ENCODE results near the gene TWF1.

Gene TWF1

DNA sequence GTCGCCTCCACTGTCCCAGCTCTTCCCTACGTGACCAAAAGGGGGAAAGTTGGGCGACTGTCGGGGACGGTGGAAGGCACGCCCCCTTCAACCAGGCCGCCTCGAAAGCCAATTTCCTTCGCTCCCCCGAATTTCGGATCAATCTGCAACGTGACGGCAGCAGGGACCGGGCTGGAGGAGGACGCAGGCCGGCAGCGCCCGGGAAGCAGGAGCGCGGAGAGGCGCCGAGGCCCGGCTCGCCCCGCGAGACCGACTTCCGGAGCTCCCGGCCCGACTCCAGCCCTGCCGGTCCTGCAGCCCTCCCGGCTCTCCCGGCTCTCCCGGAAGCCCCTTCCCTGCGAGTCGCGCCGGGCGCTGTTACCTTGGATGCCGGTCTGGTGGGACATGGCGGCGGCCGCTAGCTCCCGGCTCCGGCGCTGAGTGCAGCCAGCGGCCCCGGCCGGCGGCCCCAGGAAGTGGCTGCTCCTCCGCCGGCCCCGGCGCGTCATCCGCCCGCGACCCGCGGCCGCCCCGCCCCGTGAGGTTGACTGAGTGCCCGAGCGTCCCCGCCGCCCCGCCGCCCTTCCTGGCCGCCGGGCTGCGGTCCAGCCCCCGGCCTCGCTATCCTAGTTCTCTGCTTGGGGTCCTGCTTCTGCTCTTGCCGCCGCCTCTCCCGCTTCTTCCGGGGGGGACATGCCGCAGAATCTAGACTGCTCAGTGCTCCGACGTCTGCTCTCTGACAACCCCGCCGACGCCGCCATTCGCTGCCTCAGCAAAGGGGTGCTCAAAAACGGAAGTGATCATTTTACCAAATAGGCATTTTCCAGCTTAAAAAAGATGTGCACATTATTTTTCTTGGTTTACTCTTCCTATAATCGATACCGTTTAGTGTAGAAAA is at the start of gene TWF1:
Gene TWF1, minus strand, starts transcription at position 458 of the 877 bp plus-strand sequence. Its CDS starts 72 bp downstream, at position 386.
- peak; percentile 96 for DNase-seq

GRCh38 chr12:43852744-43853143 is 46.6 kb upstream of the TWF1 start:
- no peak for DNase-seq

DNA sequence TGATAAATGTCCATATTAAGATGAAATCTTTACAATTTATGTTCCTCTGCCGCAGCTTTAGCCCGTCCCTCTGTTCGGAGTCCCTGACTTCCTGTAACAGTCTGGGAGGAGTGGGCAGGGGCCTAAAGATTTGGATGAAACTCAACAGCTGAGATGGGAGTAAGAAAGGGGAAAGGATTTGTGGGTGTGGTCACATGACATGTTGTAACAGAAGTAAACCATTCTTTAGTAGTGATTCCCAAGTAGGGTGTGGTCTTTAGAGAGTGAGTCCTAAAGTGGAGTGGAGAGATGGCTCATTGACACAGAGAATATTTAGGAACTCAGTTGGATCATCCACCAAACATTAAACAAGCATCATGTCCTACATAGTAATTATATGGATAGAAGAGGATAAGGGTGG is 42.7 kb upstream of the TWF1 start:
- no peak for DNase-seq

GRCh38 chr12:43848226-43848507 is 42.0 kb upstream of the TWF1 start:
- no peak for DNase-seq

GRCh38 chr12:43847425-43848225 is 41.5 kb upstream of the TWF1 start:
- DNase-seq, result peak; percentile 29

GRCh38 chr12:43842259-43842658 is 36.1 kb upstream of the TWF1 start:
- DNase-seq, result no peak

DNA sequence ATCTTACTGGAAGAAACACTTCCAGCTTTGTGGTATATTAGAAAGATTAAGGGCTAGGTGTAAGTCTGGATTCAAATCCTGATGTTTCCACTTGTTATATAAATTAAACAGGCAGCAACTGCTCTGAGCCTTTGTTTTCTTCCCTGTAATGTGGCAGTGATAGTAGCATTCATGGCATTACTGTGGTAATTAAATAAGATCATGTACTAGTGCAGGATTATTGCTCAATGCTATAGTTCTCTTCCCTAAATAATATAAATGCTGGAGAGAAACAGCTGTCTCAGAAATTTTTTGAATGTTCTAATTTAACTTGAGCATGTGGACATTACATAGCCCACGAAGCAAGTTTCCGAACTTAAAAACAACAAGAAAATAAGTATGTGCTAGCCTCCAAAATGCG is 35.1 kb upstream of the TWF1 start:
- no peak for DNase-seq

DNA sequence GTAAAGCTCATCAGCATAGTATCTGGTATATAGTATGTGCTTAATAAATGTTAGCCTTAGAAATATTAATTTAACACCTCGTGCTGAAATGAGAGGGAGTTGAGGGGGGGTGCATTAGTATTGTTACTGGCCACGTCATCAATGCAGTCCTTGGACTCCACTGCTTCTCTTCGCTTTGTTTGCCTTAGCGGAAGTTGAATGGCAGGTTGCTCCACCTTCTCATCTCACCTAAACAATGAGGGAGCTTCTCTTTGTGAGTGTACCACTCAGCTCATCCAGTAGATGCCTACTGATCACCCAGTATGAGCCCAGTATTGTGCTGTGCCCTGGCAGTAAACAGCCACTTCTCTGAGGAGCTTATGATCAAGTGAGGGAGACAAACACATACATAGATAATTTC is 34.2 kb upstream of the TWF1 start:
- no peak for DNase-seq

DNA sequence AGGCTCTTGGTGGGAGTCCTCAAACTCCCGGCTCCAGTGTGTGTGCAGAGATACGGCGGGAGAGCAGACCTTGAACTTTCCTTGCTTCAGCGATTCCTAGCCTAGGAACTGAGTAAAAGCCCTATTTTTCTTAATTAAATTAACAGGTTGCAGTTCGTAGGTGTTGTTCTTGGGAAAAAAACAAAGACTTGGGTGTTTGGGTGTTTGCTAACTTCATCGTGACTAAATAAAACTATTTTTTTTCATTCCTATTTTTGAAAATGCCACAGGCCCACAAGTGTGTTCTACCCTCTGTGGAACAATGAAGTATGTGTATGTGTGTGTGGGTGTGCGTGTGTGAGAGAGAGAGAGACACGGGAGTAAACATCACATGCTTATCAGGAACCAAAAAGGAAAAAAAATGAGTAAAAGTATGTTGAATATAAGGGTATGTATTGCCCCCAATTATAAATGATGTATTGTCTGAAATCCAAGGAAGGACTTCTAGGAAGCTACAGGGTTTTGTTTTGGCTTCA is 30.4 kb upstream of the TWF1 start:
- DNase-seq, result peak; percentile 80

DNA sequence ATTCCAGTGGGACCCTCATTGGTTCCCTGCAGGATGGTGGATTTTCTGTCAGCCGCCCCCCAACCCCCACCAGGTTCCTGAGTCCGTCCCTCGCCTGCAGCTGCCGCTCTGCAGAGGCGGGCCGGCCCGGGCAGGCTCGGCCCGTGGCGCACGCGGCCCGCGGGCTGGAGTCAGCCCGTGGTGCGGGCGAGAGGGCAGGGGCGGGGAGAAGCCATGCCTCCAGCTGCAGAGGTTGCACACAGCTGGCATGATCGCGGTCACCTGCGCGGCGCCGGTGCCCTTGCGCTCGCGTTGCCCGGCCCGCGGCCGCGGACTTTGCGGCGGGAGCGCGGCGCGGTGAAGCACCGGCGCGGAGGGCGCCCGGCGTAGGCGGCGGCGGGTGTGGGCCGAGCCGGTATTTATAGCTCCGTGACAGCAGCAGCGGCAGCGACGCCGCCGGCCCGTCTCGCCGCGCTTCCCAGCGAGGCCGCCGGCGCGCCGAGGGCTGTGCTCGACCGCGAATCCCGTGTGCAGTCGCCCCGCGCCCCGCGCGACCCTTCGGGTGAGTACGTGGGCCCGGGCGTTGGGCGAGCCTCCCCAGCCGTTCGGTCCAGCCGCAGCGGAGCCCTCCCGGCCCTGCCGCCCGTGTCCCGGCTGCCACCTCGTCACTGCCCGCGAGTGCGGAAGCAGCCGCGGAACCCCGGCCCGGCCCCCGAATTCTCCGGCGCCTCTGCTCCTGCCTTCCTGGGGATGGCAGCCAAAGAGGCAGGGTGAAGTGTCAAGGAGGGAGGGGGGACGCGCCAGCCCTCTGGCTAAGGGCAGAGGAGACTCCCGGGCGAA is 29.7 kb upstream of the TWF1 start, which contains the start of gene TMEM117:
Gene TMEM117, plus strand, starts transcription at position 426 of the 819 bp plus-strand sequence.
- peak; percentile 89 for DNase-seq

GRCh38 chr12:43835264-43835655 is 29.1 kb upstream of the TWF1 start:
- DNase-seq, result no peak

DNA sequence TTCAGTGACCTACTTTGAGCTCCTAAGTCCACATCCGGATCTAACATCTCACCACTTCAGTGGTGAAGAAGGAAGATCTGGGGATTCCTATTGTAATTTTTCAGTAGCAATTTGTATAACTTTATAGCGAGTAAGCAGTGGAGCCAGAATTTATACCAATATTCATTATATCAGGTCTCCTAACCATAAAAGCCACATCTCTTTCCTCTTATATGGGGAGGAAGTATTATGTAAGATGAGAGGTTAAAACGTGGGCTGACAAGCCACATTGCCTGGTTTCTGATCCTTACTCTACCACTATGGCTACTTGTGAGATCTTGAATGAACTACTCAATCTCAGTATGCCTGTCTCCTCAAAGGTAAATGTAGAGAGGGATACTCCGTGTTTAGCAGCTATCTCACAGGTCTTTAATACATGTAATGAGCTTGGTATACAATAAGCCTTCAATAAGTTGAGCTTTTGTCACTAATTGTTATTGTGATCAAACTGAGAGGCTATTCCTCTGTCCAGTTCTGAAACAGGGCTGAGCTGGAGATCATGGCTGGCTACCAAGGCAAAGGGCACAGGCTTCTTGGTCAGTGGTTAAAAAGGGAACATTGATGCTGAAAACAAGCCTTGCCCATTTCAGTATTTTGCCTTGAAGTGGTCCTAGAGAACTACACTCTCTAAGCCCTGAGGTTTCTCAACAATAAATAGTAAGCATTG is 26.5 kb upstream of the TWF1 start:
- no peak for DNase-seq

DNA sequence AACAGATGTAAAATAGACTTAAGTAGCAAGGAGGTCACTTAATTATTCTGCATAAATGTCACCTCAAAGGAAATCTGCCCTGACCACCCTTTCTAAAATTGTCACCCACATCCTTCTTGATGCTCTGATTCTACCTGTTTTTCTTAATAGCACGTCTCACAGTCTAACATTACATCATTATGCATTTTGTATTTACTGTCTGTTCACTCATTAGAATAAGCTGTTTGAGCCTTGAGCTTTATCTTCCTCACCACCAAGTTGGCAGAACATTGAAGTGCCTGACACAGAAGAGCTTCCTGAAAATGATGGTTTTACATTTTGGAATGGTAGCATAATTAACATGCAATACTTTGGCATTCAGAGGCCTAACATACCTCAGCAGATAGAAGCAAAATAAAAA is 21.0 kb upstream of the TWF1 start:
- DNase-seq, result no peak

DNA sequence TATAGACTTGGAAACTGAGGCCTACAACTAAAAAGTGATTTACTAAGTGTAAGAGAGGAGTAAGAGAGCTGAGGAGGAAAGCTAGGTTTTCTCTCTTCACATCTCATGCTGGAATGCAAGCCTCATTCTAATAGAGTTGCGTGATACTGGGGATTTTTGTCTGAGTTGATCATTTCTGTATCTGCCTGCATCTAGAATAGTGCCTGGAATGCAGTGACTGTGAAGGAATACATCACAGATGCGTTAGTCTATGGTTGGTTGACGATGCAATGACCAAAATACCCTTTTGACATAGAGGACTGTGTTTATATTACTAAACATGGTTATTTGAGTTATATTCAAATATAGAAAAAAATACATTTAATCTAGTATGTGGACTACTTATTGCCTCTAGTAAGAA is 20.6 kb upstream of the TWF1 start:
- no peak for DNase-seq

DNA sequence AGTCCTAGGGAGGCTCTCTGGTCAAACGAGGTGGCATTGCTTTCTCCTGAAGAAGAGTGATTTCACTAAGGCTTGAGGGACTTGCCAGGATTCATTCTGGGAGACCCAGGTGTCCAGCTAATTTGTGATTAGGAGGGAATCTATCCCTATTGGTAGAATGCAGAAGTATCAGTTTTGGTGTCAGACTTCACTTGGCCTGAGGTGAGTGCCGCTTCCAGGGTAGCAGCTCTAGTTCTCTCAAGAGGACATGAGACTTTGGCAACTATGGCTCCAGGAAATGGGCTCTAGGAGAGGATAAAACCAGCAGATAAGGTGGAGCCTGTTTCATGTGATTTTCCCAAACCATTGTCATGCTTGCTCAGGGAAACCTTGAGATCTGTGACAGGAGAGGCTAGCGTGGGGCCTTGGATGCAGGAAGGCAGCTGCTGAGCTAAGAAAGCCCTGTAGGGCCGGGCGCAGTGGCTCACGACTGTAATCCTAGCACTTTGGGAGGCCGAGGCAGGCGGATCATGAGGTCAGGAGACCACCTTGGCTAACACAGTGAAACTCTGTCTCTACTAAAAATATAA is 18.2 kb upstream of the TWF1 start:
- no peak for DNase-seq

DNA sequence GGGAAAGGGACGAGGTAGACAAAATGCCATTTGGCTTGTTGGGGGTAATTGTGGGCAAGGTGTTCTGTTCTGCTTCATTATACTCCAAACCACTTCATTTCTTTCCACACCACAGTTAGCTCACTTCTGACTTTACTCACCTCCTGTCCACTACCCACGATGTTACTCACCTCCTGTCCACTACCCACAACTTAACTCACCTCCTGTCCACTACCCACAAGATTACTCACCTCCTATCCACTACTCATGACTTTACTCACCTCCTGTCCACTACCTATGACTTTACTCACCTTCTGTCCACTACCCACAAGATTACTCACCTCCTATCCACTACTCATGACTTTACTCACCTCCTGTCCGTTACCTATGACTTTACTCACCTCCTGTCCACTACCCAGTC is 10.1 kb upstream of the TWF1 start:
- DNase-seq, result no peak

- DNase-seq, result no peak
Observed at GRCh38 chr12:43815416-43815815, 9.3 kb upstream of the TWF1 start.

DNA sequence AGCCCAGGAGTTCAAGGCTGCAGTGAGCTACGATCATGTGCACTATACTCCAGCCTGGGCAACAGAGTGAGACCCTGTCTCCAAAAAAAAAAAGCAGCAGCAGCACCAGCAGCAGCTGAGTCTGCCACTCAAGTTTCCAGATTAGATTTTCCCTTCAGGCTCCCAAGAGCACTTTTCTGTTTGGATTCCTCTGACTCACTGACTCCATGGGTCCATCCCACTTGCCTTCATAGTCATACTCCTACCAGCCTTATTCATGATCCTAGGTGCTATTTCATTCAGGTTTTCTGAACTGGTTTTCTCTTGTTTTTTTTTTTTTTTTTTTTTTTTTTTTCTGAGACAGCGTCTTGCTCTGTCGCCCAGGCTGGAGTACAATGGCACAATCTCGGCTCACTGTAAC is 6.8 kb upstream of the TWF1 start:
- no peak for DNase-seq

GRCh38 chr12:43812057-43812456 is 5.9 kb upstream of the TWF1 start:
- no peak for DNase-seq

GRCh38 chr12:43807386-43807785 is 1.3 kb upstream of the TWF1 start:
- peak; percentile 11 for DNase-seq

DNA sequence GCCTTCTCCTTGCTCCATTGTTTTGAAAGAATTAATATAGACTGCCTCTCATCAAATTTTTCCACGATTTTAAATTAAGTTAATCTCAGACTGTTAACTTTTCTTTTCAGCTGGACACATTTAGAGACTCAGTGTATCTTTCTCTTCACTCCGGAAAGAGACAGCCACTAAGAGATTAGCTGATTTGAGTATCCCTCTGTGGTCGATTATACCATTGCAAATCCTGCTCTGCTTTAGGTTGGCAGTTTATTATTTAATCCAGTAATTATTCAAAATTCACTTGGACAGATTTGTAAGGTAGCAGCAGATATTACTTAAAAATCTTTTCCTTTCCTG is 588 bp upstream of the TWF1 start:
- DNase-seq, result no peak

DNA sequence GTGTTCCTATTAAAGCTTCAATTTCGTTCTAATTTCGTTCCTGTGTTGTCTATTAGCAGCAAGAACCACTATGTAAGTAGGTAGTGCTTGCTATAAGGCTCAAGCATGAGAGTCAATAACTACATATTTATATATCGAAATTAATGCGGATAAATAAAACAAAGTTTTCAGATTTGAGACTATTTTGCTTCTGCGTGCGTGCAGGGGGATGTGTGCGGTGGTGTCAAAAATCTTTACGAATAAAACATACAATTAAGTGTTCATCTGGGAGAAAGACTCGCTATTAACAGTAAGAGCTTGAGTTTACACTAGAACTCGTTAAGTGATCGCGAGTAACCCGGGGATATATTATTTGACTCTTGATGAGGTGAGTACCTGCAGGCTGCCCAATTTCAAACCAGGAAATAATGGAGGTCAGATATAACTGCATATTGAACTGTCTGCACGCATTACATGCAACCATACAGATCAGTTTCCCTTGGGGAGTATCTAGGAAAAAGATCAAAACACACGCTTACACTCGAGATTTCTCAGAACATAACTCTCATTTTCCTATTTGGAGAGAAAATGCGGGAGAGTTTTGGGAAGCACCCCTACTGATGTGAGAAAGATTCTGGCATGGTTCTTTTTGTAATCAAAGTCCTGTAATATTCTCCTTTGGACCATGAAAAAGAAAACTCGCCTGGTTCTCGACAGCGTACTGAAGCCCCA is 813 bp downstream of the TWF1 start:
- no peak for DNase-seq
